Measurements from ENCODE around the gene PLPP4.

PLPP4 gene

GRCh38 chr10:120580918-120581895, 124.2 kb downstream of the PLPP4 start:
- no peak for DNase-seq

- DNase-seq: no peak
Measured at GRCh38 chr10:120582753-120583152, 125.7 kb downstream of the PLPP4 start.

DNA sequence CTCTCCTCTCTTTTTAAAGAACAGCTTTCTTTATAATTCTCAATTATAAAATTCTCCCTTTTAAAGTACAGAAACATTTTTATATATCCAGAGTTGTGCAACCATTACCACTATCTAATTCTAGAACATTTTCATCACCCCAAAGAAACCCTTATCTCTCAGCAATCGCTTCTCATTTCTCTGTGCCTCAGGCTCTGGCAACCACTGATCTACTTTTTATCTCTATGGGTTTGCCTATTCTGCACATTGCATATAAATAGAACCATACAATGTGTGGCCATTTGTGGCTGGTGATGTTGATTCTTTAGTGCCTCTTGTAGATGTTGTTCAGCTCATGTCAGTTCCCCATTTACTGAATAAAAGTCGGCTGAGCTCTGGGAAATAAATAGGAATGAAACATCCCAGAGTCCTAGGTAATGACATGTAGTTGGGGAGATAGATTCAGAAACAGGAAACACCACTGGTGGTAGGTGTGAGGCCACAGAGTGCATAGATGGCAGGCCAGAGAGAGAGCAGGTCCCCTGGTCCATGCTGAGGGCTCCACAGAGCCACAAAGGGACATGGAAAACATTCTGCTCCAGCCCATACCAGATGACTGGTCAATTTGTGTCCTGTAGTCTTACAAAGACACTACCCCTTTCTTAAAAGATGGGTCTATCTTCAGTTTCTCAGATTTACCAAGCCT, 126.5 kb downstream of the PLPP4 start:
- no peak for DNase-seq

DNA sequence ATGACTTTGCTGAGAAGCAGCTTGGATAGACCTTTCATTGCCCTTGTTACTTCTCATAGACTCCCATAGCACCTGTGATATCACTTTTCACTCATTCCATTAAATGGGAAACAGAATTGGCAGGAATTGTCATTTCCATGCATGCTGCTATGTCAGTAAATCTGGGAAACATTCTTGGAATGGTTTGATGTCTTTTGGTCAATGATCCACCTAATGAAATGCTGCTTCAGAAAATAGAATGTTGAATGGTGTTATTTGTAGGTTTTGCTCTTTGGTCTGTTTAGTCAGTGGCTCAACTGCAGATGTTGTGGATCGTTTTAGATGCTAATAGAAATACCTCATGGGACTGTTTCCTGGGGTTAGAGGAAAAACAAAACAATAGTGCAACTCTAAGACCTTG, 127.8 kb downstream of the PLPP4 start:
- DNase-seq: no peak

GRCh38 chr10:120586471-120586872, 129.4 kb downstream of the PLPP4 start:
- DNase-seq: no peak

DNA sequence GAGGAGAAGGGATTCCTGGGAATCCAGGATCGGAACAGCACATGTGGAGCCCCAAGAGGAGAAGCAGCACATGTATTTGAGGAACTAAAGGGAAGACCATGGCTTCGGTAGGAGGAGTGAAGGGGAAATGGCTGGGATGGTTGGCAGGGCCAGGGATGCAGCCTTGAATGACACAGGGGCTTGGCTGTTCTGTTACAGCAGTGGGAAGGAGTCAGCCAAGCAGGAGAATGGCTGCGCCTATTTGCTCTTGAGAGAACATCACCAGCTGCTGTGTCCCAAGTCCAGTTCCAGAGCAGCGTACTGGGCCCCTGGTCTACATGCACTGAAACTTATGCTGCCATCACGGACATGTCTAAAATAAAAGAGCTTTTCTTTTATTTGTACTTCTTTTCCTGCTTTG, 130.0 kb downstream of the PLPP4 start:
- no peak for DNase-seq

GRCh38 chr10:120588311-120588710, 131.3 kb downstream of the PLPP4 start:
- no peak for DNase-seq

- DNase-seq: no peak
Measured at GRCh38 chr10:120593693-120594092, 136.7 kb downstream of the PLPP4 start.

- no peak for DNase-seq
Measured at GRCh38 chr10:120597902-120598301, 140.9 kb downstream of the PLPP4 start.

GRCh38 chr10:120598386-120598785, 141.4 kb downstream of the PLPP4 start:
- DNase-seq: peak in 1 of 2 experiments; percentile 40

DNA sequence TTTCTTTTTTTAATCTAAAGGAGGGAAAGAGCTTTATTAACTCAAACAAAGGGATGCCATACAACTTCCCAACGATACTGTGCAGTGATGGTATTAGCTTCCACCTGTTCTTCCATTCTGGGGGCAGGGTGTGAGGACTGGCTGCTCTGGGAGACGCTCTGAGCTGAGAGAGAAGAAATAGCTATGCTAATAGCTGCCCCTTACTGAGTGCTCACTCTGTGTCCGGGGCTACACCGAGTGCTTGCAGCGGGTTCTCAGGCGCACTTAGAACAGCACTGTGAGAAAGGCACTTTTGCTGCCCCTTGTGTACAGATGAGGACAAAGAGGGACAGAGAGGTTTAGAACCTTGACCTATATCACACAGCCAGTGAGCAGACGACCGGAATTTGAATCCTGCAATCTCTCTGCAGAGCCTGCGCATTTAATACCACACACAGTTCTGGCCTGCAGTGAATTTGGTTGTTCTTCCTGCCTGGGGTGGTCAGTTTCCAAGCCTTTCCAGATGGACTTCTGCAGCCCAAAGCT, 142.2 kb downstream of the PLPP4 start:
- DNase-seq: no peak

DNA sequence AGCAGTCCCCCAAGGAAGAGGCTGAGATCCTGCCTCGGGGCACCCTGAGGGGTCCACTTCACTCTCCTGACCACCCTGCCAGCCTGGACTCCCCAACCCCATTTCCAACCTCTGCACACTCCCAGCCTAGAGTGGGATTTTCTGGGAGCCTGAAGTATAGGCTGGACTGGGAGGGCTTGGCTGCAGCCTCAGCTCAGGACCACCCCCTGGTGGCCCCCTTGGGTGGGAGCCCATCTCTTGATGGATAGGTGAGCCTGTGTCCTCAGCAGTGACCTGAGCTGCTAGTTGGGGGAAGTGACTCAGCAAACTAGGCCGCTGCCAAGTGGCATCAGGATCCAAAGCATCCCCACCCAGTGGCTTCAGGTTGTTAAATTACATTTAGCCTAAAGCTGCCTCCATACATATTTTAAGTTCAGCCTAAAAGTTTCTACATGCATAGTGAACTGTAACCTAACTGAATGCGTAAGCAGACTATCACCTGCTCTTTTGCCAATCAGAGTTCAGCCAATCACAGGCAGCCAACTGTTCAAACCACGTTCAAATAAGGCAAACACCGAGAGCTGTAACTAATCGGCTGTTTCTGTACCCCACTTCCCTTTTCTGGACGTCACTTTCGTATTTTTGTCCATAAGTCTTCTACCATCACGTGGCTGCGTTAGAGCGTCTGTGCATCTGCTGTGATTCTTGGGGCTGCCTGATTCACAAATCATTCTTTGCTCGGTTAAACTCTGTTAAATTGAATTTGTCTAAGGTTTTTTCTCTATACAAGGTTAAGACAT, 144.0 kb downstream of the PLPP4 start:
- no peak for DNase-seq

DNA sequence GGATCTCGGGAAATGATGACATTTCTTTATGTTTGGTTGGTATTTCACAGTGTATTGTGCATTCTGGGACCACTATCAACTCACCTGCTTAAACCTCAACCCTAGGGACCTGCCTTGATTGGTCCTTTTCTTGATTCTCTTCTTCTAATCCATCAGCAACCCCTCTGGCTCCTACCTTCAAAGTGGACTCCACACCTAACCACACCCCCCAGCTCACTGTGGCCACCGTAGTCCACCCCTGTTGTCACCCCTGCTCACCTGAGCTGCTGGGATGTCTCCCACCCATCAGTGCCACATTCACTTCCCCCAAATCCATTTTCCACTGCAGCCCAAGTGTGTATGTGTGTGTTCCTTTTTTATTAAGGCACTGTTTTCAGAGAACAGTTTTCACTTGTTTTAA, 145.0 kb downstream of the PLPP4 start:
- no peak for DNase-seq

GRCh38 chr10:120605410-120605809, 148.4 kb downstream of the PLPP4 start:
- no peak for DNase-seq

DNA sequence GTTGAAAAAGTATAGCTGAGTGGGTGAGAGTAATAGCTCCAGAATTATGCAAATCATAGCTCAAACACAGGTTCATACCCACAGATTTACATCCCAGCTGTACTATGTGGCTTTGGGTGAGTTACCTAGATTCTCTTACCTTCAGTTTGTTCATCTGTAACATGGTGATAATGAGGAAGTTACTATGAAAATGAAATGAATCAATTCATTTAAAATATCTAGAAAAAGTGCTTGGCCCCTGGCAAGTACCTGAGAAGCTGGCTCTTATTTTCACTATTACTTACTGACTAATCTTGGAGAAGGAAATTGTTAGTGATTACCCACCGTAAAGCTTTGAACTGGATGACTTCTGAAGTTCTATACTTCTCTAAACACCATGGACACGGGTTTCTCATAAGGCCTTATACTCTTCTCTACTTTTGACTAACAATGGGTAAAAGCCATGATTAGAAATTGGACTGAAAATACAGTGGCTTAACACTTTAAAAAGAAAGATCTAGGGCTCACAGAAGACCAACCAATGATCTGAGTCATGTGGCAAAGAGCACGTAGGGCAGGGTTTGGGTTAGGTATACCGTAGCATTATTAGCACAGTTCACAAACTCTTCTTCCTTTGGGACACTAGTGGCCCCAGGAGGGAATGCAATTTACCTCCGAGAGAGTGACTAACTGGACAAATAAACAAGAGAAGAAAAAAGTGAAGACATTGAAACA, 149.2 kb downstream of the PLPP4 start:
- DNase-seq: no peak

- DNase-seq: no peak
Measured at GRCh38 chr10:120607016-120607709, 150.1 kb downstream of the PLPP4 start.

- no peak for DNase-seq
Measured at GRCh38 chr10:120607710-120608703, 151.0 kb downstream of the PLPP4 start.

GRCh38 chr10:120609006-120609405, 152.0 kb downstream of the PLPP4 start:
- DNase-seq: no peak

DNA sequence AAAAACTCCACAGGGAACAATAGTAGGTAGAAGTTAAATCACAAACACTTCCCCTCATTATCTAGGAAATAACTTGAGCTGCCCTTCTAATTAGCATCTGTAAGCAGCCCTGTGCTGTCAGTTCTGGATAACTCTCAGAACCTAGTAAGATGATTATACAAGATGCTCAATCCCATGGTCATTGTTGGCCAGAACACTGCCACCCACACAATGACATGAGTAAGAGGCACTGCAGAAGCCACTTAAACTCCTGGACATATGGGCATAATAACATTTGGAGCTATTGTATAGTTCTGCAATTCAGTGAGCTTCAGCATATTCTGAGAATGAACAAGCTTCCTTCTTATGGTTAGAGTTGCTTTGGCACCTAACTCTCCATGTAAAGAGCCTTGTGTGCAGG, 153.8 kb downstream of the PLPP4 start:
- no peak for DNase-seq

DNA sequence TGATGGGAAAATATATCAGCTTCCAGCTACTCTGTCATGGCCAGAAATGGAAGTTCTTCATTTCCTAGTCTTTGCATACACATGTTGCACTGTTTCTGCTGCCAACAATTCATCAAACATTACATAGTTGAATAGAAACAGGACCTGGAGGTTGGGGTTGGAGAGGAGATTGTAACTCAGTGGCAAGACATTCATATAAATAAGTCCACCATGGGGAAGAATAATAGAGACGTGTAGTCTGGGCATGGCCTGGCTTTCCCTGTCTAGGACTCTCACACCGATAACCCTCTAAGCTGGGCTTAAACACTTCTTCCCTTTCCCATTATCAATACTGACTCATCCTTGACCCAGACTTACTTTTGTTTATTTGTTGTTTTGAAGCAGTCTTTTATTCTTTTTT, 155.7 kb downstream of the PLPP4 start:
- DNase-seq: no peak

Data from NCI-H446 (cell line).